Measurements from ENCODE around the gene GDPD4. TPM values are rescaled to one million over a fixed set of nuclear protein-coding genes. Genes with fewer than 3 reads are reported as not detected.

Gene GDPD4
- total RNA-seq, 4 donors from 2014 or later = not detected

DNA sequence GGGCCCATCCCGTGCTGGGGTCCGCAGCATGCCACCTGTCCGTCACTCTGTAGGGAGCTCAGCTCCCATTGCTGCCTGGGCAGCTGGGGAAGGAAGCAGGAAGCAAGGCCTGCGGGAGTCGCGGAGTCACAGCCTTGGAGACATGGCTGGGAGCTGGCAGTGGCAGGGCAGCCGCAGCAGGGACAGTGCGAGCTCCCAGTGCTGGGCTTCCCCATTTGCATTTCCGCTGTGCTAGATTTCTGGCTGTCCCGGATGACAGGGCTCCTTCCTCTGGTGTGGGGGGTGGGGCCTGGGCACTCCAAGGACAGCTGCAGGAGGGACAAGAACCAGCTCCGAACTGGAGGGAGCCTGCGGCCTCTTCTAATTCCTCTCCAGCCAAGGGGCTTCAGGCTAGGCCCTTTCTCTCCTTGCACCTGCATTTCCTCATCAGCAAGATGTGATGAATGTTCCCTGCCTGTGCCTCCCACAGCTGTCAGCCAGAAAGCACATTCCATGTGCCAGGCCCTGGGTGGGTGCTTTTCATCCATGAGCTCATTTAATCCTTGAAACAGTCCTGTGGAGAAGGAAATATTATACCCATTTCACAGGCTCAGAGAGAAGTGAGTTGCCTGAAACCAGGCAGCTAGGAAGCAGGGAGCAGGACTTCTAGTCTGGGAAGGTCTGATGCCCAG, 125.5 kb downstream of the GDPD4 start:
- WGBS, 2 donors = 58 to 60% methylated on average over 12 of the region's 12 CpGs

DNA sequence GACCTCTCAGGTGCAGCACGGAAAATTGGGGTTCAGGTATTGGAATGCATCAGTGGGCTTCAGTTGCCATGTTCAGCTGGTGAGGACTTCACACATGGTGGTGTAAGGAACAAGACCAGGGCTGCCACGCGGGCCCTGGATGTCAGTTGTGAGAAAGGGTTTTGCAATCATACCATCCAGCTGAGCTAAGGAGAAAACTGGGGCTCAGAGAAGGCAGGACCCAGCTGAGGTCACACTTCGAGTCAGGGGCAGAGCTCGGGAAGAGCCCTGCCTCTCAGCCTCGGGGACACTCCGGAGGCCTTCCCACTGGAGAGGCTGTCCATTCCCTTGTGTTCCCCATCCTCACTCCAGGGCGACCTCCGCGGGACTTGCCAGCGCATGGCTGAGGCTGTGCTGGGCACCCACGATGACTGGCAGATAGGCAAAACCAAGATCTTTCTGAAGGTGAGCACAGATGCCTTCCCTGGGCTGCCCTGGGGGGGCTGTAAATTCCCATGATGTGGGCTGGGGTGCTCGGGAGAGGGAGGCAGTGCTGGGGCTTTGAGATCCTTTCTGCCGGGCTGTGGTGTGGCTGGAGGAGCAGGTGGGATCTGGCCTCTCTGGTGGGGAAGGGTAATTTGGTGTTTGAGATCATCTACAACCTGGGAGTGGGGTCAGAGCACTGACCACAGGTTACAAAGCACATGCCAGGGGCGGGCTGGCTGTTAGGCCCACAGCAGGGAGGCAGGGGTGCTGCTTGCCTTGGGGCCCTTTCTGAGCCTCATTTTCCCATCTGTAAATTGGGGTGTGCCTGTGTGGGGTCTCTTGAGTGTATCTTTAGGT, 126.3 kb downstream of the GDPD4 start:
- no peaks in the 10 kb centered on the region for H3K27me3 ChIP-seq
- peaks cover 0 to 35% (median 0%) of the 10 kb centered on the region in 4 donors for H3K4me1 ChIP-seq
- WGBS, 2 donors = 67 to 78% methylated on average over 11 to 12 of the region's 15 CpGs
- H3K4me3 ChIP-seq = peak overlapping the region in 1 of 4 donors; percentile 33
- H3K27ac ChIP-seq = peak overlapping the region in 1 of 4 donors; percentile 14
- peak in 1 of 2 donors; percentile 18 for DNase-seq (ENCODE audit: low spot score in 2 of 2)
- H3K36me3 ChIP-seq = no peaks in the 10 kb centered on the region
- TF ChIP-seq EP300 (IDR thresholded peaks at IDR 0.05) = no peak
- TF ChIP-seq, protein P1, sequence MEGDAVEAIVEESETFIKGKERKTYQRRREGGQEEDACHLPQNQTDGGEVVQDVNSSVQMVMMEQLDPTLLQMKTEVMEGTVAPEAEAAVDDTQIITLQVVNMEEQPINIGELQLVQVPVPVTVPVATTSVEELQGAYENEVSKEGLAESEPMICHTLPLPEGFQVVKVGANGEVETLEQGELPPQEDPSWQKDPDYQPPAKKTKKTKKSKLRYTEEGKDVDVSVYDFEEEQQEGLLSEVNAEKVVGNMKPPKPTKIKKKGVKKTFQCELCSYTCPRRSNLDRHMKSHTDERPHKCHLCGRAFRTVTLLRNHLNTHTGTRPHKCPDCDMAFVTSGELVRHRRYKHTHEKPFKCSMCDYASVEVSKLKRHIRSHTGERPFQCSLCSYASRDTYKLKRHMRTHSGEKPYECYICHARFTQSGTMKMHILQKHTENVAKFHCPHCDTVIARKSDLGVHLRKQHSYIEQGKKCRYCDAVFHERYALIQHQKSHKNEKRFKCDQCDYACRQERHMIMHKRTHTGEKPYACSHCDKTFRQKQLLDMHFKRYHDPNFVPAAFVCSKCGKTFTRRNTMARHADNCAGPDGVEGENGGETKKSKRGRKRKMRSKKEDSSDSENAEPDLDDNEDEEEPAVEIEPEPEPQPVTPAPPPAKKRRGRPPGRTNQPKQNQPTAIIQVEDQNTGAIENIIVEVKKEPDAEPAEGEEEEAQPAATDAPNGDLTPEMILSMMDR (IDR thresholded peaks at IDR 0.05) = no peak
- TF ChIP-seq POLR2A (IDR thresholded peaks at IDR 0.05) = no peak
- H3K9me3 ChIP-seq = no peaks in the 10 kb centered on the region

More for the DNA sequence above, 125.5 kb downstream of the GDPD4 start:
- peak in 1 of 2 donors; percentile 22 for DNase-seq (ENCODE audit: low spot score in 2 of 2)
- Histone ChIP-seq H3K4me3 (peak overlapping the region in 1 of 4 donors; percentile 33), H3K27me3 (no peaks in the 10 kb centered on the region), H3K27ac (peak overlapping the region in 1 of 4 donors; percentile 14), H3K9me3 (no peaks in the 10 kb centered on the region), H3K36me3 (no peaks in the 10 kb centered on the region), H3K4me1 (peaks cover 0 to 35% (median 0%) of the 10 kb centered on the region in 4 donors)
- TF ChIP-seq EP300 (IDR thresholded peaks at IDR 0.05) (no peak), POLR2A (IDR thresholded peaks at IDR 0.05) (no peak)
- TF ChIP-seq, protein P1 (IDR thresholded peaks at IDR 0.05) = no peak

DNA sequence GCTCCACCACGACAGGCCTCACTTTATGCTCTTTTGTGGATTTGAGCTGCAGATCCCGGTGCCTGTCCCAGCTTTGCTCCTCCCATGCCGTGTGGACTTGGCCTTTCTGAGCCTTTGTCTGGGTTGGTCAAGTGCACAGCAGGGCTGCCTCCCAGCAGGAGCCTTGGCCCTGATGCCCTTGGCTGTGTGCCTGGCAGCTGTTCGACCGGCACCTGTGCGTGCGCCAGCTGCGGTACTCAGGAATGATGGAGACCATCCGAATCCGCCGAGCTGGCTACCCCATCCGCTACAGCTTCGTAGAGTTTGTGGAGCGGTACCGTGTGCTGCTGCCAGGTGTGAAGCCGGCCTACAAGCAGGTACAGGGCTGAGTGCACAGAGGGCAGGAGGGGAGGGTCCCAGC, 126.9 kb downstream of the GDPD4 start:
- Histone ChIP-seq H3K27ac (no peak overlapping the region), H3K9me3 (no peaks in the 10 kb centered on the region), H3K36me3 (no peaks in the 10 kb centered on the region), H3K4me3 (no peak overlapping the region), H3K4me1 (peaks cover 0 to 35% (median 0%) of the 10 kb centered on the region in 4 donors), H3K27me3 (no peaks in the 10 kb centered on the region)
- 80 to 84% methylated on average over 16 of the region's 16 CpGs for WGBS, 2 donors
- TF ChIP-seq POLR2A (IDR thresholded peaks at IDR 0.05) (no peak), EP300 (IDR thresholded peaks at IDR 0.05) (no peak)
- TF ChIP-seq, protein P1 (IDR thresholded peaks at IDR 0.05) = no peak
- no peak for DNase-seq (ENCODE audit: low spot score in 2 of 2)

DNA sequence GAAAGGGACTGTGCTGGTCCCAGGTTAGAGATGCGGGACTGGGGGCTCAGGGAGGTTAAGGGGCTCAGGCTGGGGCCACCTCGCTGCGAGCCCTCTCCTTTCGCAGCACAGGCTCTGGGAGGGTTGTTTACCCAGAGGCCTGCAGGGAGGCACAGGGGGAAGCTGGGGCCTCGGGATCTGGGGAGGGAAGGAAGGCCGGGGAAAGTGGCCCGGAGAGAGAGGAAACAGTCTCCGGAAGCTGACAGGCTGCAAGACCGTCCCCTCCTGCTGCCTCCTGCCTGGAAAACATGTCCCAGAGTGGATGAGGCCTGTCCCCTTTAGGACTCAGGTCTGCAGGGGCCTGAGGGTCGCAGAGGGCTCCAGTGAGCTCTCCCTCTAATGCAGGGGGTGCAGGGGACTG, 128.0 kb downstream of the GDPD4 start:
- TF ChIP-seq EP300 (IDR thresholded peaks at IDR 0.05) = no peak
- TF ChIP-seq, protein P1 (IDR thresholded peaks at IDR 0.05) = no peak
- TF ChIP-seq POLR2A (IDR thresholded peaks at IDR 0.05) = no peak
- H3K36me3 ChIP-seq = no peaks in the 10 kb centered on the region
- H3K9me3 ChIP-seq = no peaks in the 10 kb centered on the region
- H3K27me3 ChIP-seq = no peaks in the 10 kb centered on the region
- no peak overlapping the region for H3K27ac ChIP-seq
- DNase-seq (ENCODE audit: low spot score in 2 of 2) = no peak
- peaks cover 0 to 35% (median 0%) of the 10 kb centered on the region in 4 donors for H3K4me1 ChIP-seq
- 72 to 78% methylated on average over 10 of the region's 10 CpGs for WGBS, 2 donors
- no peak overlapping the region for H3K4me3 ChIP-seq

DNA sequence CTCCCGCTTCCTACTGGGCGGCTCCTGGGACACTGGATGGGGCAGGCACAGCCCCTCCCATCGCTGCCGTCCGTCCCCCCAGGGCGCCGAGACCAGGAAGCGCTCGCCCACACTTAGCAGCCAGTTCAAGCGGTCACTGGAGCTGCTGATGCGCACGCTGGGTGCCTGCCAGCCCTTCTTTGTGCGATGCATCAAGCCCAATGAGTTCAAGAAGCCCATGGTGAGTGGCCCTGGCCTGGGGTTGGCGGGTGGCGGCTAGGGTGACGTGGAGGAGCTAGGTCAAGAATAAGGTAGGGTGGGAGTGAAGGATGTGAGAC, 128.9 kb downstream of the GDPD4 start:
- H3K9me3 ChIP-seq = no peaks in the 10 kb centered on the region
- 32 to 41% methylated on average over 10 to 15 of the region's 16 CpGs for WGBS, 2 donors
- no peak for DNase-seq (ENCODE audit: low spot score in 2 of 2)
- H3K36me3 ChIP-seq = no peaks in the 10 kb centered on the region
- TF ChIP-seq, protein P1 (IDR thresholded peaks at IDR 0.05) = no peak
- TF ChIP-seq POLR2A (IDR thresholded peaks at IDR 0.05) (no peak), EP300 (IDR thresholded peaks at IDR 0.05) (no peak)
- no peaks in the 10 kb centered on the region for H3K27me3 ChIP-seq
- no peak overlapping the region for H3K27ac ChIP-seq
- H3K4me3 ChIP-seq = no peak overlapping the region
- H3K4me1 ChIP-seq = peaks cover 0 to 35% (median 0%) of the 10 kb centered on the region in 4 donors
